ENCODE measurements around the gene AMBP.

- TF ChIP-seq CTCF (IDR thresholded peaks at IDR 0.05) (peak; percentile 37; the same call in 1 of the 2 replicates), ZFX (IDR thresholded peaks at IDR 0.05; ENCODE audit: borderline replicate concordance) (no peak)
Observed at GRCh38 chr9:114047717-114048116, 30.4 kb downstream of the AMBP start.

Data from 22Rv1 (cell line).